Anterior cingulate cortex (tissue), 58 donors: ENCODE data around the gene ARHGAP8.
"Not testable (repeated sequence)": the region's sequence is repeated elsewhere in the genome, so short reads cannot be mapped to it uniquely, and the experiment has no call there.

Experiments
- DNase-seq, 58 donors: peaks; one replicate each; lab custom pipeline; 2025; lab: John Stamatoyannopoulos, UW

Gene ARHGAP8

GRCh38 chr22:44797181-44797725 is 44.9 kb downstream of the ARHGAP8 start:
- peak in 24 of 58 donors; percentile 3 to 79 (median 25) for DNase-seq

DNA sequence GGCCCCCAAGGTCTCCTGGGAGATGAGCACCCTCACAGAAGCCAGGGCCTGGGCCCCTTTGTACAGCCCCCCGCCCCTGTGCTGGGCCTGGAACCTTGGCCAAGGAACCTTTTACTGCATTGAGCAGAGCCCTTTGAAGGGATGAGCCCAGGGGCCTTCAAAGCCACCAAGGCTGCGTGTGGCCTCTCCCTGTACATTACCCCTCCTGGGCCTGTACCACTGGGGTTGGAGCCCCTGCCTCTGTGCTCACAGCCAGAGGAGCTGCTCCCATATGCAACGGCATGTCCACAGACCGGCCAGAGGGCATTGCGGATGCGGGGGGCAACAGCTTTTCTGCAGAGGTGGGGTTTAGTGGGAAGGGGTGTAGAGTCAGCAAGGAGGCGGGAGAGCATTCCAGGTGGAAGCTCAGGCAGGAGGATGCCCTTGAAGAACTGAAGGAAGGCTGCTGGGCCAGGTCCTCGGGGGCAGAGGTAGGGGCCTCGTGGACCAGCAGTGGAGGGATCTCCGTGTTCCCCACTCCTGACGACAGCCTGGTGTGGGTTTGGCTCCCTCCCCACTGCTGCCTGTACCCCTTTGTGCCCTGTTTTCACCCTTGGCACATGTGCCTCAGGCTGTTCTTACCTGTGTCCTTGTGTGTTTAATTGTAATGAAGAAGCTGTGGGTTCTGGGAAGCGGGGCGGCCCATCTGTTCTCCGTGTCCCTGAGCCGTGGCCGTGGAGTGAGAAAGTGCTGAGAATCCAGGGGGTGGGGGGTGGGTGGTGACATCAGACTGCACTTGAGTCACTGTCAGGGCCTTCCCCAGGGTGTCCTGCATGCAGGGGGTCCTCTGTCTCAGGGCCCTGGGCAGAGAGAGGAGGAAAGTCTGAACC is 46.9 kb downstream of the ARHGAP8 start:
- DNase-seq, result no peak

GRCh38 chr22:44799946-44800634 is 47.7 kb downstream of the ARHGAP8 start:
- not testable (repeated sequence) for DNase-seq

DNA sequence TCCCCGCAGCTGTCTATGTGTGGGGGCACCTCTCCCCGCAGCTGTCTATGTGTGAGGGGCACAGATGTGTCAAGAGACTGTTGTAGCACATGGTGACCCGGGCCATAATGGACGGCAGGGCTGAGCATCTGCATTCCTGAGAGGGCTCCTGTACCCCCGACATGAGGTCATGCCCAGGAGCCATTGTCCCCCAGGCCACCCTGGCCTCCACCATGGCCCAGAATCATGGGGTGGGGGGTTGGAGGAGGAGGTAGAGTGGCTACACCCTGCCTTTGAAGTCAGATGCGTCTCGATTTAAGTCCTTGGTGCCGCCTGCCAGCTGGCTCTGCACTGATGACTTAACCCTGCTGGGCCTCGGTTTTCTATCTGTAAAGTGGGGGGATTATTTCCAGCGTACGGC is 49.1 kb downstream of the ARHGAP8 start:
- DNase-seq, result no peak

DNA sequence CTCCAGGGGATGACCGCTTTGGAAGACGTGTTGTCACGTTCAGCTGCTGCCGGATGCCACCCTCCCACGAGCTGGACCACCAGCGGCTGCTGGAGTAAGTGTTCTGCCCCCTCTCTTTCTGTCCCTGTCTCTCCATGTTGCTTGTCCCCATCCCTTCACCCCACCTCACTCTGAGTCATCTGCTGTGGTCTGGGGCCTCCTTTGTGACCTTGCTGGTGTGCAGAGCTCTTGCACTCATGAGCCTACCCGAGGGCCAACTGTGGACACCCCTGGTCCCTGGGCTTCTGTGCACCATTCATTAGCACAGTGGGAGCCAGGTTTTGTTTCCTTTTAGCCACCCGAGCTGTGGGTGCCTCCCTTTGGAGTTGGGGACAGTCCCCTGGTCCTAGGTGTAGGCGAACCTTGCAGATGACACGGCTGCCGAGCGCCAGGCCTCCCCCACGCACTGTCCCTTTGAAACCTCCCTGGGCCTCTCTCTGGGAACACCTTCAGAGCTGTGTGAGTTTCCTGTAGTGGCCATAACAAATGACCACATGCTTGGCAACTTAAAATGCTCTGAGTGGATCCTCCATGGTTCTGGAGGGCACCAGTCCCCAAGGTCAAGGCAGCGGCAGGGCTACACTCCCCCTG is 49.8 kb downstream of the ARHGAP8 start:
- DNase-seq, result no peak

DNA sequence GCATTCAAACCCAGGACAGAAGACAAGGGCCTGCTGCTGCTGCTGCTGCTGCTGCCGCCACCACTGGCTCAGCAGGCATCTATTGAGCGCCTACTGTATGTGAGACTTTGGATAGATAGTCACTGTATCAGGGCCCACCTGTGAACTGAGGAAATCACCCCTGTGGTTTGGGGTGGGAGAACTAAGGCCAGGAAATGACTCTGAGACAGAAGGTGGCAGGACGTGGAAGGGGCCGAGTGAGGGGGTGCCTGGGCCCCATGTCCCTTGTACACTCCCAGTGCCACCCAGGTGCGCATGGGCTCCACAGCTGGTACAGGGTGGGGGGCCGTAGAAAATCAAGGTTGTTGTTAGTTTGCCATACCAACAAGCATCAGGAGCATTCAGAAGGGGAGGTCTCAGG is 50.6 kb downstream of the ARHGAP8 start:
- no peak for DNase-seq

- no peak for DNase-seq
These were observed 52.0 kb downstream of the ARHGAP8 start for GRCh38 chr22:44804327-44804726.

DNA sequence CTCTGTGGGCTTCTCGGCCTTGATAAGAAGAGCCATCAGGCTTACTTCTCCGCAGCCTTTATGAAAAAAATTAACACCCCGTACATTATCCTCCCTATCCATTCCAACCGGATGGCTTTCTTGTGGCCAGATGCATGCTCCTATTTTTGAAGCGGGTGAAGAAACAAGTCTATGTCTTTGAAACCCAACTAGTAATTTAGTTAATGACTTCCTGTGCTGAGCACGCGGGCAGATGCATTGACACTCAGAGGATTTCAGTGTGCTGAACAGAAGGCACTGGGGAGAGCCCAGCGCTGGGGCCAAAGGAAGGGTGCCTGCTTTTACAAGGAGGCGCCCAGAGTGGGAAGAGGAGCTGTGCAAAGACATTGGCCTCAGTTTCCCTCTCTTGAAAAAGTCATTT is 53.3 kb downstream of the ARHGAP8 start:
- DNase-seq, result peak in 1 of 58 donors; percentile 5

- no peak for DNase-seq
These were observed 54.9 kb downstream of the ARHGAP8 start for GRCh38 chr22:44807232-44807631.

DNA sequence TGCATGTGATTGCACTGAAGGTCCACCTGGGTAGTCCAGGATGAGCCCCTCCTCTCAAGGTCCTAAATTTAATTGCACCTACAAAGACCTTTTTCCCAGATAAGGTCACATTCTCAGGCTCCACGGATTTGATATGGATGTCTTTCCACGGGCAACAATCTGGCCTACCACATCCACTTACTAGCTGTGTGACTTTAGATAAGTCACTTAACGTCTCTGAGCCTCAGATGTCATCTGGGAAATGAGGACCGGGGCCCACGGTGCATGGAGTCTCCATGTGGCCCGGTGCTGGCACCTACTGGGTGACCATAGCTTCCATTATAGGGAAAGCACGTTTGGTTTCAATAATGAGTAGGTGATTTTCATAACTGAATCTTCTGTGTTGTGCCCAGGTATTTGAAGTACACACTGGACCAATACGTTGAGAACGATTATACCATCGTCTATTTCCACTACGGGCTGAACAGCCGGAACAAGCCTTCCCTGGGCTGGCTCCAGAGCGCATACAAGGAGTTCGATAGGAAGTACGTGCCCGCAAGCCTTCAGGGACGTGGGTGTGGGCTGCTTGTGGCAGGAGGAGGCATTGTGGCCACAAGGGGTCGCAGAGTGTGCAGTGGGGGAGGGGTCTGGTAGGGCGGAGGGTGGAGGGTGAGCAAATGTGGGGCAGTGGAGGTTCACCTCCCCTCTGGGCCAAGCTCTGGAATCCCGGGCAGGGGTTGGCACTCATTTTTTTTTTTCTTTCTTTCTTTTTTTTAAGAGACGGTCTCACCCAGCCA is 55.7 kb downstream of the ARHGAP8 start:
- no peak for DNase-seq

- no peak for DNase-seq
These were observed 57.1 kb downstream of the ARHGAP8 start for GRCh38 chr22:44809456-44809855.

- DNase-seq, result no peak
These were observed 58.8 kb downstream of the ARHGAP8 start for GRCh38 chr22:44811141-44811540.

DNA sequence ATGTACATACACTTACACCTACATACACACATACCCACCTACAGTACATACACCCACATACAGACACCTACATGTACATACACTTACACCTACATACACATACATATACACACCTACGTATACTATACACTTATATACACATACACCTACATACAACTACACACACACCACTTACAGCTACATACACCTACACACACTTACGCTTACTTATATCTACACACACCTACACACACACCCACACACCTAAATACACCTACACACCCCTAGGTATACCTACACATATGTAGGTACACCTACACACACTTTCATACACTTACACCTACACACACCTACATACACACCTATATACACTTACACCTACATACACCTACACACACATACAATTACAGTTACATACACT is 61.0 kb downstream of the ARHGAP8 start:
- DNase-seq, result no peak

- no peak for DNase-seq
These were observed 62.1 kb downstream of the ARHGAP8 start for GRCh38 chr22:44814266-44815098.

GRCh38 chr22:44815099-44816070 is 63.0 kb downstream of the ARHGAP8 start:
- no peak for DNase-seq

- no peak for DNase-seq
These were observed 63.8 kb downstream of the ARHGAP8 start for GRCh38 chr22:44816141-44816540.

DNA sequence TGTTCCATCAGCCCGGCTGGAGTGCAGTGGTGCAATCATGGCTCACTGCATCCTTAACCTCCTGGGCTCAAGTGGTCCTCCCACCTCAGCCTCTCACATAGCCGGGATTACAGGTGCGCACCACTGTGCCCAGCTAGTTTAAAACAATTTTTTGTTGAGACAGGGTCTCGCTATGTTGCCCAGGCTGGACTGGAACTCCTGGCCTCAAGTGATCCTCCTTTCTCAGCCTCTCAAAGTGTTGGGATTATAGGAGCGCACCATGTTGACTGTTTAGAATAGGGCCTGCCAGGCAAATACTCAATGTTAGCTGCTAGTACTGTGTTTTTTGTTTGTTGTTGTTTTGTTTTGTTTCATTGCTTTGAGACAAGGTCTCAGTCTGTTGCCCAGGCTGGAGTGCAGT is 66.4 kb downstream of the ARHGAP8 start:
- DNase-seq, result no peak

- no peak for DNase-seq
These were observed 67.7 kb downstream of the ARHGAP8 start for GRCh38 chr22:44819966-44820631.
